Measurements from ENCODE around the gene FGF16.

GRCh38 chrX:77436271-77436670, 10.9 kb upstream of the FGF16 start:
- TF ChIP-seq EZH2 (IDR thresholded peaks at IDR 0.05; ENCODE audit: insufficient read depth, low read length), result no peak
- TF ChIP-seq CTCF (IDR thresholded peaks at IDR 0.05; ENCODE audit: insufficient read depth, low read depth, low read length), result no peak

Measured in astrocyte (in vitro differentiated cells and primary cell).